NCI-H1092 treated with DMSO at 0.1 percent for 48 hours (cell line): ENCODE measurements around the gene B3GALT5.

Experiments
- DNase-seq: peaks from one replicate; lab custom pipeline; 2025; lab: John Stamatoyannopoulos, UW

Gene B3GALT5

DNA sequence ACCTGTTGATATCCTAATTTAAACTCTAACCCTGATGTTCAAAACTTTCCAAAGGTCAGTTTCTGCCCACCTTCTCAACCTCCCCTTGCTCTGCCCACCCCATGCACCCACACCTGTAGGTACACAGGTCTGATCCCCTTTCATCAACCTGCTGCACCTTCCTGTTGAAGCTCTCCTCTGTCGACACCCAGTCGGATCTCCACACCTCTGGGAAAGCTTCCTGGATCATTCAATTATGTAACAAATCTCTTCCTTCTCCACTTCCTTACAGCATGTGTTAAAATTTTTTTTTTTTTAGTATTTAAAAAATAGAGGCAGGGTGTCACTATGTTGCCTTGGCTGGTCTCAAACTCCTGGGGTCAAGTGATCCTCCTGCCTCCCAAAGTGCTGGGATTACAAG lies 87.6 kb downstream of the B3GALT5 start:
- no peak for DNase-seq

DNA sequence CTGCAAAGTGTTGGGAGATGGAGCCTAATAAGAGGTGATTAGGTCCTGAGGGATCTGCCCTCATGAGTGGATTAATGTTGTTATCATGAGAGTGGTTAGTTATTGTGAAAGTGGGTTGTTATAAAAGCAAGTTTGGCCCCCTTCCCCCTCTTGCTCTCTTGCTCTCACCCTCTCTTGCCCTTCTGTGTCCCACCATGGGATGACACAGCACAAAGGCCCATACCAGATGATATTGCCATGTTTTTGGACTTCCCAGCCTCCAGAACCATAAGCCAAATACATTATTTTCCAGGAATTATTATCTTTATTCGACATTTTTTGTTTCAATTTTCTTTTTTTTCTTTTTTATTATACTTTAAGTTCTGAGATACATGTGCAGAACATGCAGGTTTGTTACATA lies 90.8 kb downstream of the B3GALT5 start:
- DNase-seq, result no peak

DNA sequence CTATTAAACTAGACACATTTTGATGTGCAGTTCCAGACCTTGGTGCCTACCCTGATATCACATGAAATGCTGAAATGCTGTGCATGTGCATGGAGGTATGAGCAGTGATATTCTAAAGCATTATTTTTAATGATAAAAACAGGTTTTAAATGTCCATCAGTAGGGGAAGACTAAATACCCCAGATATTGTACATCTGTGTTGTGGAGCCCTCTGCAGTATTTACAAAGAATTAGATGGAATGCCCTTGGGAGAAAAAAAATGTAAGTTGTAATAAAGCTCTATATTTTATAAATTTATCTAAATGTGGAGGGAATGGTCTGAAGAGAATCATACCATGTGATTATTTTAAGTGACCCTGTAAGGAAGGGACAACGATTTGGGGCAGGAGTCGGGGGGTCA lies 93.1 kb downstream of the B3GALT5 start:
- DNase-seq, result peak; percentile 19

DNA sequence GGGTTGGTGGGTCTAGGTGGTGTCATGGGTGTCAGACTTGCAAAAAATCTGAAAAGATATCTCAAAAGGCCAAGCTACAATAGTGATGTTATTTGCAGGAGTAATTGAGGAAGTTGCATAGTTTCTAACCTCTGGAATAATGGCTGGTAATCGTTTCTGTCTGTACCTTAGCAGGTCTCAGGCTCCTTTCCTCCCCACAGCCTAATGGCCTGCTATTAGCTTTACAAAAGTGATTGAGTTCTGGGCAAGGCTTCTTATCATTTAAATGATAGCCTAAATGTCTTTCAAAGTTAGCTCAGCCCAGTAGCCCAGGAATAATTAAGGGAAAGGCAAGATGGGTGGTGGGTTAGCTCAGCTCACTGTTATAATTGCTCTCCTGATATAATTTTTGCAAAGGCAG lies 94.6 kb downstream of the B3GALT5 start:
- no peak for DNase-seq

DNA sequence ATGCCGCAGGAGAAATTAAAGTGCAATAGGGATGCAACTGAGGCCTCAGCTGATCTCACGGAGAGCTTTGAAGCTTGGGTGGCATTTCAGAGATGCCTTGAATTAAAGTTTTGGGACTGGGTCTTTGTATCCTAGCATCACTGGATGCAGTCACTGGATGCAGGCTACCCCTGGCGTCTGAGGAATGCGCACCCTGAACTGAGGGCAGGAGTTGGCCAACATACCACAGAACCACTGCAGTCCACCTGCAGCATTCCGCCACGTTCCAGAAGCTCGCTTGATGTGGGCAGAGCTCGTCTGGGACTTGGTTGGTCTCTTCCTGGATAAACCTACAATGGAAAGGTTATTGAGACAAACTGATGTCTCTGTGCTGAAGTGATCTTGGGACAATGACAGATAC lies 98.1 kb downstream of the B3GALT5 start:
- no peak for DNase-seq

DNA sequence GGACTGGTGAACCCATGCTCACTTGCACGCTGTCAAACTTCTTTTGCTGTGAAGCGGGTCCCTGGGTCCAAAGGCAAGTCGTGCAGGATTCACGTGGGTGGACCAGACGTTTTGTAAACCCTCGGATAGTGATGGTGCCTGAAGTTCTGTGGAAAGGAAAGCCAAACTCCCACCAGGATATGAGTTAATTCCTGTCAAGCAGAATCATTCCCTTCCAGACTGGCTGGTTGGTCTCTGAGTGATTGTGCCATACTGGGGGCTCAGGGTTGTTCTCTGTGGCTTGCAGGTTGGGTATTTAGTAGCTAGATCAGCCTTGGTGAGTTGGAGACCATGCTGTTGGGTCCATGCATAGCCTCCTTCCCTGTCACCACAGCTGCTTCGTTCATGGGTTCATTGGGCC lies 99.5 kb downstream of the B3GALT5 start:
- DNase-seq, result no peak

DNA sequence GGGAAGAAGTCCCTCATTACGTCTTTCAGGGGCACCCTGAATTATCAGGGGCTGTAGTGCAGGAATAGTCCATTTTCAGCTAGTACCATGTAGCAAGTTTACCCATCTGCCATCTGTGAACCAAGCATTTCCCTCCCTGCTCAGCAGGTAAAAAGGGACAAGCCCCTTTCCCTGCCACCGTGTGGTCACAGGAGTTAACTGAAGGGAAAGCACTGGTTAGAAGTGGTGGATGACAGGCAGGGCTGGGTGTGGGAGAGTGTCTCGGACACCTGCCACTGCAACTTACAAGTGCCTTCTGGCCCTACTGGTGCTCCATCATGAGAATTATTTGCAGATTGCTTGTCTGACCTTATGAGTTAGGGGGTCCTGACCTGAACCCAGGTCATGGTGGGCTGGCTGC lies 100.2 kb downstream of the B3GALT5 start:
- peak; percentile 50 for DNase-seq

DNA sequence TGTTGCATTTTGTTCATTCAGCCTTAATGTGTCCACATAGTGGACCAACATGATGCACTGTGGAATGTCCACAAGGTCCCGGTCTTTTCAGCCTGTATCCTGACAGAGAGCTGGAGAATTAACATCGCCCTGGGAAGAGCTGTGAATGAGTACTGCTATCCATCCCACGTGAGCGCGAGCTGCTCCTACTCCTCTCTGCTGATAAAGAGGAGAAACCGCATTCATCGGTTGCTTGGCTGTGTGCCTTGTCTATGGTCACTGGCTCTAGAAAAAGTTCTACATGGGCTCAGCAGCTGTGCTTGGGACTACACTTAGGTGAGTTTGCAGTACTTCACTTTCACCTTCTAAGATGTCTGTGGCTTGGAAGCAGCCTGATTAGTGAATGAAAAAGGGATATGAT lies 101.2 kb downstream of the B3GALT5 start:
- DNase-seq, result no peak

DNA sequence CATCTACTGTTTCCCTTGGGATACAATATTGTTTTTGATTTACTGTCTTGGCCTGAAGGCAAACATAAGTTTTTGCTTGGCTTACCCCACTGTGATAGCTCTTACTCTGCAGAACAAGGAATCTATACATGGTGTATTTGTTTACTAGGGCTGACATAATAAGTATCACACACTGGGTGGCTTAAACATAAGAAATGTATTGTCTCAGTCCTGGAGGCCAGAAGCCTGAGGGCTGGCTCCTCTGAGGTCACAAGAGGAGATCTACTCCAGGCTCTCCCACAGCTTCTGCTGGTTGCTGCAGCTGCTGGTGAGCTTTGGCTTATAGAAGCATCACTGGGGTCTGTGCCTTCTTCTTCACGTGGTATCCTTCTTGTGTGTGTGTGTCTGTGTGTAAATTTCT lies 101.6 kb downstream of the B3GALT5 start:
- no peak for DNase-seq

DNA sequence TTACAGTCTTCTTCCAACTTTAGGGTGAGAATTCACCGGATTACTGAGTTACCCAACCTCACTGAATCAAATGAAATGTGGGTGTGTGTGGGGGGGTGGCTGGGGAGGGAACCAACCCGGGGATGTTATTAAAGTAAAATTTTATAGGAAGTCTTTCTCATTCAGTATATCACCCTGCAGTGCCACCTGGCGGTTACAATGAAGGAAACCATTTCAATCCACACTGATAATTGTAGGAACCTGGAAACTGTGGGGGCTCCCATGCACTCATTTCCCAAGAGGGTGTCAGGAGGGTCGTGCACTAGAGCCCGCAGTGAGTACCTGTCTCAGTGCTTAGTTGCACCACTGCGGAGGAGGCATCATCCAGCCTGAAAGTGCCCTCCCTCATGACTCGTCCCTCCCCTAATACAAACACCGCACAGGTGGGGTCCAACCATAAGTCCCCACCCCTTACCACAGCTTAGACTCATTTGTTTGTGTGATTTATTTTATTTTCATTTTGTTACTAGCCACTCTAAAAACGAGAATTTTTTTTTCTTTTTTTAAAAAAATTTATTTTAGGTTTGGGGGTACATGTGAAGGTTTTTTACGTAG lies 103.2 kb downstream of the B3GALT5 start:
- peak; percentile 66 for DNase-seq

DNA sequence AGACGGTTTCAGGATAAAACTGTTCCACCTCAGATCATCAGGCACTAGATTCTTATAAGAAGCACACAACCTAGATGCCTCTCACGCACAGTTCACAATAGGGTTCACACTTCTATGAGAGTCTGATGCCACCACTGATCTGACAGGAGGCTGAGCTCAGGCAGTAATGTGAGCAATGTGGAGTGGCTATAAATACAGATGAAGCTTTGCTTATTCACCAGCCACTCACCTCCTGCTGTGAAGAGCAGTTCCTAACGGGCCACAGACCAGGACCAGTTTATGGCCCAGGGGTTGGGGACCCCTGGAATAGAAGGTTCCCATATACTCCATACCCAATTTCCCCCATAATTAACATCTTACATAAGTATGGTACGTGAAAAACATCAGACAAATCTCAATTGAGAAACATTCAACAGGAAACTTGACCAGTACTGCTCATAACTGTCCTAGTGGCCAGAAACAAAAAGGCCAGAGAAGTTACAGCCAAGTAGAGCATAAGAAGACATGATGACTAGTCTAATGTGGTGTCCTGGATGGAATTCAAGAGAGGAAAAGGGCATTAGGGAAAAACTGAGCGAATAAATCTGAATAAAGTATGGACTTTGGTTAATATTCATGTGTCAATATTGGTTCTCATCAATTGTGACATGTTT lies 107.5 kb downstream of the B3GALT5 start:
- DNase-seq, result no peak

DNA sequence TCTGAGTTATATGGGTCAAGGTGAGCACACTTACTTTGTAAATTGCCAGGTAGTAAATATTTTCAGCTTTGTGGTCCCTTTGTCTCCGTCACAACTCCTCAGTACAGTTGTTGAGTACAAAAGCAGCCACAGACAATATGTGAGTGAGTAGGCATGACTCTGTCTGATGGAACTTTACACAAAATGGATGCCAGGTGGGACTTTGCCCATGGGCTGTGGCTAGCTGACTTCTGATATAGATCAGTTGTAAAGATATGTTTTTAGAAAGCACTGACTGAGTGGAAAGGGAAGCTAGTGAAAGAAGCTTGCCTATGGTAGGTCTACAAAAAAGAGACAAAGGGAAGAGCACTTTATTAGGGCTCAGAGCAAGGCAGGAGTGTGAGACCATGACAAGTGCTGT lies 109.1 kb downstream of the B3GALT5 start:
- DNase-seq, result no peak
